ENCODE measurements around the gene PPP2R2D.

DNA sequence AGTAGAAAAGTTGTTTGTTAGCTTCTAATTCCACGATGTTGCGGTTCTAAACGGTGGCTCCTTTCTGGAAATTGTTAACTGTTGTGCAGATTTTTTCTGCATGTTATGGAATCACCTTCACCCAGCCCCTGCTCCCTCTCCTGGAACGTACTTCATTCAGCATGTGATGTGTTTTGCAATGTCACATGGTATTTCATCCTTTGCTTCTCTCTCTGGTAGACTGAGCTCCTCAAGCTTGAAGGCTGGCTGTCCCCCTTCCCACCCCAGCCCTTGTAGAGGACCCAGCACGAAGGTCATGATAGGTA is 4.4 kb downstream of the PPP2R2D start:
- TF ChIP-seq, protein P1, sequence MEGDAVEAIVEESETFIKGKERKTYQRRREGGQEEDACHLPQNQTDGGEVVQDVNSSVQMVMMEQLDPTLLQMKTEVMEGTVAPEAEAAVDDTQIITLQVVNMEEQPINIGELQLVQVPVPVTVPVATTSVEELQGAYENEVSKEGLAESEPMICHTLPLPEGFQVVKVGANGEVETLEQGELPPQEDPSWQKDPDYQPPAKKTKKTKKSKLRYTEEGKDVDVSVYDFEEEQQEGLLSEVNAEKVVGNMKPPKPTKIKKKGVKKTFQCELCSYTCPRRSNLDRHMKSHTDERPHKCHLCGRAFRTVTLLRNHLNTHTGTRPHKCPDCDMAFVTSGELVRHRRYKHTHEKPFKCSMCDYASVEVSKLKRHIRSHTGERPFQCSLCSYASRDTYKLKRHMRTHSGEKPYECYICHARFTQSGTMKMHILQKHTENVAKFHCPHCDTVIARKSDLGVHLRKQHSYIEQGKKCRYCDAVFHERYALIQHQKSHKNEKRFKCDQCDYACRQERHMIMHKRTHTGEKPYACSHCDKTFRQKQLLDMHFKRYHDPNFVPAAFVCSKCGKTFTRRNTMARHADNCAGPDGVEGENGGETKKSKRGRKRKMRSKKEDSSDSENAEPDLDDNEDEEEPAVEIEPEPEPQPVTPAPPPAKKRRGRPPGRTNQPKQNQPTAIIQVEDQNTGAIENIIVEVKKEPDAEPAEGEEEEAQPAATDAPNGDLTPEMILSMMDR (conservative IDR thresholded peaks at IDR 0.05; ENCODE audit: low read length), result no peak
- TF ChIP-seq EZH2phosphoT487 (IDR thresholded peaks at IDR 0.05; ENCODE audit: borderline replicate concordance), result no peak
